Medulla oblongata (tissue), 1 donor: ENCODE measurements around the gene ITIH1.

ENCODE experiments used
- DNase-seq: peaks from one replicate; pipeline ENCODE4 v3.0.0-alpha.2; 2015; ENCODE audit errors: extremely low spot score

Gene ITIH1

GRCh38 chr3:52839892-52840545 is 62.6 kb downstream of the ITIH1 start:
- DNase-seq = no peak

- DNase-seq = no peak
These were observed 64.0 kb downstream of the ITIH1 start for GRCh38 chr3:52841211-52841980.
